ENCODE measurements around the gene TRIP10. TPM values are rescaled to one million over a fixed set of nuclear protein-coding genes. Genes with fewer than 3 reads are reported as not detected.

TRIP10 gene
- total and polyA plus RNA-seq, 4 donors, result 60.8 to 97.3 (median 79.8) TPM

- peak in 2 of 3 donors; percentile 46 to 50 for DNase-seq
- TF ChIP-seq CTCF (IDR thresholded peaks at IDR 0.05; ENCODE audit: control extremely low read depth, extremely low read depth), result no peak
Measured at GRCh38 chr19:6739883-6740588, 556 bp downstream of the TRIP10 start.

GRCh38 chr19:6740589-6741343, 1.3 kb downstream of the TRIP10 start:
- ATAC-seq (ENCODE audit: insufficient read depth, low FRiP score) (no peak), DNase-seq (peak; percentile 78 to 86 (median 81))
- H3K4me3 ChIP-seq, result peak overlapping the region; percentile 86
- WGBS, 2 donors, result 1 to 2% methylated on average over 43 to 46 of the region's 46 CpGs
- H3K27me3 ChIP-seq (ENCODE audit: control insufficient read depth in 3 of 3, insufficient read depth in 3 of 3, low read length in 2 of 3), result no peaks in the 10 kb centered on the region
- H3K9me3 ChIP-seq (ENCODE audit: control insufficient read depth in 4 of 4, insufficient read depth in 3 of 4, low read length in 3 of 4), result no peaks in the 10 kb centered on the region
- H3K4me1 ChIP-seq (ENCODE audit: control insufficient read depth in 5 of 5, insufficient read depth in 5 of 5, low read length in 5 of 5), result peaks cover 0 to 70% (median 33%) of the 10 kb centered on the region in 5 donors
- peaks cover 3 to 13% (median 9%) of the 10 kb centered on the region in 4 donors for H3K36me3 ChIP-seq (ENCODE audit: control insufficient read depth in 4 of 4, insufficient read depth in 4 of 4, low read length in 4 of 4)
- no peak for TF ChIP-seq CTCF (IDR thresholded peaks at IDR 0.05; ENCODE audit: control extremely low read depth, extremely low read depth)
- H3K27ac ChIP-seq (ENCODE audit: low read depth in 1 of 2, low read length in 1 of 2), result peak overlapping the region; percentile 84 to 88
- peak overlapping the region; percentile 4 to 71 for H3K9ac ChIP-seq (ENCODE audit: insufficient read depth in 1 of 2, low read length in 2 of 2)

More at GRCh38 chr19:6739883-6740588, 556 bp downstream of the TRIP10 start:
- 0 to 1% methylated on average over 26 to 34 of the region's 34 CpGs for WGBS, 2 donors
- no peaks in the 10 kb centered on the region for H3K9me3 ChIP-seq (ENCODE audit: control insufficient read depth in 4 of 4, insufficient read depth in 3 of 4, low read length in 3 of 4)
- H3K9ac ChIP-seq (ENCODE audit: insufficient read depth in 1 of 2, low read length in 2 of 2), result peak overlapping the region; percentile 4 to 71
- peaks cover 3 to 7% (median 6%) of the 10 kb centered on the region in 4 donors for H3K36me3 ChIP-seq (ENCODE audit: control insufficient read depth in 4 of 4, insufficient read depth in 4 of 4, low read length in 4 of 4)
- no peaks in the 10 kb centered on the region for H3K27me3 ChIP-seq (ENCODE audit: control insufficient read depth in 3 of 3, insufficient read depth in 3 of 3, low read length in 2 of 3)
- peak overlapping the region; percentile 84 to 88 for H3K27ac ChIP-seq (ENCODE audit: low read depth in 1 of 2, low read length in 1 of 2)
- peak overlapping the region; percentile 86 for H3K4me3 ChIP-seq
- peaks cover 0 to 68% (median 27%) of the 10 kb centered on the region in 5 donors for H3K4me1 ChIP-seq (ENCODE audit: control insufficient read depth in 5 of 5, insufficient read depth in 5 of 5, low read length in 5 of 5)
- ATAC-seq (ENCODE audit: insufficient read depth, low FRiP score), result no peak

GRCh38 chr19:6743066-6743465, 3.6 kb downstream of the TRIP10 start:
- H3K36me3 ChIP-seq (ENCODE audit: control insufficient read depth in 4 of 4, insufficient read depth in 4 of 4, low read length in 4 of 4), result peaks cover 15 to 34% (median 24%) of the 10 kb centered on the region in 4 donors
- peaks cover 0 to 58% (median 28%) of the 10 kb centered on the region in 5 donors for H3K4me1 ChIP-seq (ENCODE audit: control insufficient read depth in 5 of 5, insufficient read depth in 5 of 5, low read length in 5 of 5)
- no peaks in the 10 kb centered on the region for H3K9me3 ChIP-seq (ENCODE audit: control insufficient read depth in 4 of 4, insufficient read depth in 3 of 4, low read length in 3 of 4)
- no peak for ATAC-seq (ENCODE audit: insufficient read depth, low FRiP score)
- WGBS, 2 donors, result 84 to 91% methylated on average over 7 of the region's 7 CpGs
- peak; percentile 64 to 79 (median 70) for DNase-seq
- H3K27me3 ChIP-seq (ENCODE audit: control insufficient read depth in 3 of 3, insufficient read depth in 3 of 3, low read length in 2 of 3), result no peaks in the 10 kb centered on the region
- H3K9ac ChIP-seq (ENCODE audit: insufficient read depth in 1 of 2, low read length in 2 of 2), result no peak overlapping the region
- TF ChIP-seq CTCF (IDR thresholded peaks at IDR 0.05; ENCODE audit: control extremely low read depth, extremely low read depth), result no peak
- H3K27ac ChIP-seq (ENCODE audit: low read depth in 1 of 2, low read length in 1 of 2), result peak overlapping the region in 1 of 2 donors; percentile 0
- no peak overlapping the region for H3K4me3 ChIP-seq

Measured in lung (tissue), 12 donors.